Lower leg skin (tissue), 3 donors: Measurements from ENCODE around the gene DNMT3B.

Source experiments
- CTCF ChIP-seq, 3 donors: fragments of 450-650 bp; IDR thresholded peaks; one replicate each; pipeline ENCODE4 v1.5.1; 2016; ENCODE audit warnings: antibody characterized with exemption in 3 of 3, mild to moderate bottlenecking in 3 of 3, moderate library complexity in 2 of 3
- POLR2A ChIP-seq, 2 donors: fragments of 450-650 bp; IDR thresholded peaks; one replicate each; pipeline ENCODE4 v1.6.1; 2016 to 2017; ENCODE audit warnings: antibody characterized with exemption in 2 of 2, mild to moderate bottlenecking in 1 of 2, moderate library complexity in 1 of 2

- no peak for TF ChIP-seq CTCF (IDR thresholded peaks at IDR 0.05)
- no peak for TF ChIP-seq POLR2A (IDR thresholded peaks at IDR 0.05)
Measured at GRCh38 chr20:32777177-32777956, 15.2 kb downstream of the DNMT3B start.
